ENCODE data around the gene PAK2. TPM values are rescaled to one million over a fixed set of nuclear protein-coding genes. Genes with fewer than 3 reads are reported as not detected.
"Not testable (repeated sequence)": the region's sequence is repeated elsewhere in the genome, so short reads cannot be mapped to it uniquely, and the experiment has no call there.

Gene PAK2
- total and polyA plus RNA-seq, 3 donors from 2014 or later: 30.7 to 49.2 (median 47.4) TPM

GRCh38 chr3:196872316-196872715 is 132.7 kb downstream of the PAK2 start:
- intact Hi-C loops (cut with DNase I; ENCODE audit: low total_unique reads): no loop called here

GRCh38 chr3:196874511-196875094 is 134.9 kb downstream of the PAK2 start:
- intact Hi-C loops (cut with DNase I; ENCODE audit: low total_unique reads): loop anchor here (5.0 kb wide), 1 partner anchor 68 kb away; the partner anchor contains the start of gene NCBP2
- not testable (repeated sequence) for H3K36me3 ChIP-seq (ENCODE audit: low read depth, missing control alignments); H3K27me3 ChIP-seq; H3K4me1 ChIP-seq; H3K4me3 ChIP-seq; H3K9me3 ChIP-seq; H3K27ac ChIP-seq; DNase-seq
- whole genome bisulfite sequencing, 2 donors: 90 to 97% methylated on average over 7 of the region's 7 CpGs

More at GRCh38 chr3:196872316-196872715, 132.7 kb downstream of the PAK2 start:
- H3K4me3 ChIP-seq: no peak overlapping the region
- H3K4me1 ChIP-seq: peaks cover 12% of the 10 kb centered on the region
- no peaks in the 10 kb centered on the region for H3K36me3 ChIP-seq (ENCODE audit: low read depth, missing control alignments)
- no peak overlapping the region for H3K27ac ChIP-seq
- 87 to 91% methylated on average over 4 of the region's 4 CpGs for WGBS, 2 donors
- TF ChIP-seq CTCF (IDR thresholded peaks at IDR 0.05): no peak
- TF ChIP-seq POLR2A (IDR thresholded peaks at IDR 0.05): no peak
- H3K9me3 ChIP-seq: no peaks in the 10 kb centered on the region
- H3K27me3 ChIP-seq: no peaks in the 10 kb centered on the region
- no peak for DNase-seq

GRCh38 chr3:196875258-196875657 is 135.6 kb downstream of the PAK2 start:
- TF ChIP-seq CTCF (IDR thresholded peaks at IDR 0.05) (no peak), POLR2A (IDR thresholded peaks at IDR 0.05) (no peak)
- H3K4me1 ChIP-seq: no peaks in the 10 kb centered on the region
- 90 to 91% methylated on average over 2 of the region's 2 CpGs for WGBS, 2 donors
- no peak overlapping the region for H3K27ac ChIP-seq
- H3K4me3 ChIP-seq: no peak overlapping the region
- H3K9me3 ChIP-seq: no peaks in the 10 kb centered on the region
- intact Hi-C loops (cut with DNase I; ENCODE audit: low total_unique reads): loop anchor here (5.0 kb wide), 1 partner anchor 67 kb away; the partner anchor contains the start of gene NCBP2
- H3K27me3 ChIP-seq: no peaks in the 10 kb centered on the region
- no peak for DNase-seq
- H3K36me3 ChIP-seq (ENCODE audit: low read depth, missing control alignments): no peaks in the 10 kb centered on the region

Small RNAs within 50 kb of the gene (small RNA-seq; reads per million reads assigned to genes)
- gene RNU4-89P (0 reads per million in 2 donors), gene RNU6-42P (0 to 0.09 reads per million in 2 donors), gene RNU6-646P (0 reads per million in 2 donors)

Other genes starting within 250 kb of the PAK2 start
- gene RNF168, start 236.1 kb upstream of the PAK2 start, total RNA-seq: 10 to 100 TPM; 37.7 to 52.8 TPM
- gene RNF168, start 236.1 kb upstream of the PAK2 start, polyA plus RNA-seq (ENCODE audit: insufficient read depth, low read depth, low replicate concordance): 45.4 TPM
- gene SMCO1, start 224.5 kb upstream of the PAK2 start, total RNA-seq: under 1 TPM; 0.24 to 0.25 TPM
- 0.91 TPM for gene SMCO1, start 224.5 kb upstream of the PAK2 start, polyA plus RNA-seq (ENCODE audit: insufficient read depth, low read depth, low replicate concordance)
- 10 to 100 TPM; 25.8 to 38.6 TPM for gene WDR53, start 171.3 kb upstream of the PAK2 start, total RNA-seq
- 140 TPM for gene WDR53, start 171.3 kb upstream of the PAK2 start, polyA plus RNA-seq (ENCODE audit: insufficient read depth, low read depth, low replicate concordance)
- gene FBXO45, start 171.2 kb upstream of the PAK2 start, total RNA-seq: 10 to 100 TPM; 11.0 to 16.4 TPM
- 20.4 TPM for gene FBXO45, start 171.2 kb upstream of the PAK2 start, polyA plus RNA-seq (ENCODE audit: insufficient read depth, low read depth, low replicate concordance)
- 1 to 10 TPM; 2.8 to 3.2 TPM for gene NRROS, start 100.2 kb upstream of the PAK2 start, total RNA-seq
- 5.5 TPM for gene NRROS, start 100.2 kb upstream of the PAK2 start, polyA plus RNA-seq (ENCODE audit: insufficient read depth, low read depth, low replicate concordance)
- 10 to 100 TPM in 1 of 2 donors, 1 to 10 TPM in 1; 7.4 to 11.1 TPM for gene CEP19, start 27.6 kb upstream of the PAK2 start, total RNA-seq
- gene CEP19, start 27.6 kb upstream of the PAK2 start, polyA plus RNA-seq (ENCODE audit: insufficient read depth, low read depth, low replicate concordance): 17.1 TPM
- 10 to 100 TPM; 23.8 to 37.5 TPM for gene PIGX, start 27.5 kb upstream of the PAK2 start, total RNA-seq
- gene PIGX, start 27.5 kb upstream of the PAK2 start, polyA plus RNA-seq (ENCODE audit: insufficient read depth, low read depth, low replicate concordance): 21.6 TPM
- 10 to 100 TPM; 76.8 to 83.9 TPM for gene SENP5, start 128.1 kb downstream of the PAK2 start, total RNA-seq
- 40.9 TPM for gene SENP5, start 128.1 kb downstream of the PAK2 start, polyA plus RNA-seq (ENCODE audit: insufficient read depth, low read depth, low replicate concordance)
- 10 to 100 TPM; 30.6 to 40.8 TPM for gene NCBP2, start 202.7 kb downstream of the PAK2 start, total RNA-seq
- 53.3 TPM for gene NCBP2, start 202.7 kb downstream of the PAK2 start, polyA plus RNA-seq (ENCODE audit: insufficient read depth, low read depth, low replicate concordance)
- gene PIGZ, start 229.0 kb downstream of the PAK2 start, total RNA-seq: 1 to 10 TPM; 3.9 to 4.5 TPM
- gene PIGZ, start 229.0 kb downstream of the PAK2 start, polyA plus RNA-seq (ENCODE audit: insufficient read depth, low read depth, low replicate concordance): 3.0 TPM